HEK293T (cell line): ENCODE measurements around the gene CNIH1.
A peak's percentile ranks its signal among the peaks of the same experiment; 100 is the strongest.

Experiments used
- CTCF ChIA-PET: fragments of 350-600 bp; formaldehyde crosslinking; extraction: SDS; loops from one replicate; lab custom pipeline; 2021; ENCODE audit warnings: antibody characterized with exemption, inconsistent platforms; lab: Yijun Ruan, JAX
- POLR2A ChIA-PET: fragments of 350-600 bp; formaldehyde crosslinking; extraction: SDS; loops from one replicate; lab custom pipeline; 2020; ENCODE audit warnings: antibody characterized with exemption, inconsistent platforms; lab: Yijun Ruan, JAX
- DNase-seq: peaks from one replicate; pipeline ENCODE4 v3.0.0; 2012; ENCODE audit warnings: mixed read lengths; ENCODE audit errors: extremely low spot score
- ARNT ChIP-seq: fragments of 450-650 bp; IDR thresholded peaks from 2 replicates; pipeline ENCODE4 v1.6.1; 2017; ENCODE audit warnings: mild to moderate bottlenecking
- BHLHE40 ChIP-seq: fragments of 450-650 bp; IDR thresholded peaks from 2 replicates; pipeline ENCODE4 v1.6.1; 2016; ENCODE audit warnings: mild to moderate bottlenecking, moderate library complexity, borderline replicate concordance
- CTBP1 ChIP-seq: fragments of 450-650 bp; IDR thresholded peaks from 2 replicates; pipeline ENCODE4 v1.6.1; 2016; ENCODE audit warnings: borderline replicate concordance
- ELF4 ChIP-seq: fragments of 450-650 bp; IDR thresholded peaks from 2 replicates; pipeline ENCODE4 v1.6.1; 2017; ENCODE audit warnings: antibody characterized with exemption
- FOXA1 ChIP-seq: fragments of 450-650 bp; IDR thresholded peaks from 2 replicates; pipeline ENCODE4 v1.6.1; 2016; ENCODE audit warnings: mild to moderate bottlenecking
- FOXK2 ChIP-seq: fragments of 450-650 bp; IDR thresholded peaks from 2 replicates; pipeline ENCODE4 v1.6.1; 2016; ENCODE audit warnings: mild to moderate bottlenecking
- FOXM1 ChIP-seq: fragments of 450-650 bp; IDR thresholded peaks from 2 replicates; pipeline ENCODE4 v1.6.1; 2017; ENCODE audit warnings: mild to moderate bottlenecking, borderline replicate concordance
- HDGF ChIP-seq: fragments of 450-650 bp; IDR thresholded peaks from 2 replicates; pipeline ENCODE4 v1.6.1; 2017; ENCODE audit warnings: antibody characterized with exemption, borderline replicate concordance
- L3MBTL2 ChIP-seq: fragments of 450-650 bp; conservative IDR thresholded peaks from 2 replicates; pipeline ENCODE4 v1.6.1; 2016; ENCODE audit warnings: mild to moderate bottlenecking
- LEF1 ChIP-seq: fragments of 450-650 bp; IDR thresholded peaks from 2 replicates; pipeline ENCODE4 v1.6.1; 2017; ENCODE audit warnings: mild to moderate bottlenecking, borderline replicate concordance
- NFRKB ChIP-seq: fragments of 450-650 bp; IDR thresholded peaks from 2 replicates; pipeline ENCODE4 v1.6.1; 2016; ENCODE audit warnings: mild to moderate bottlenecking, moderate library complexity
- PKNOX1 ChIP-seq: fragments of 450-650 bp; IDR thresholded peaks from 2 replicates; pipeline ENCODE4 v1.6.1; 2016
- SP1 ChIP-seq: fragments of 450-650 bp; IDR thresholded peaks from 2 replicates; pipeline ENCODE4 v1.6.1; 2017
- SUZ12 ChIP-seq: fragments of 450-650 bp; IDR thresholded peaks from 2 replicates; pipeline ENCODE4 v1.6.1; 2016; ENCODE audit warnings: mild to moderate bottlenecking
- TARDBP ChIP-seq: fragments of 450-650 bp; IDR thresholded peaks from 2 replicates; pipeline ENCODE4 v1.6.1; 2016
- ZNF384 ChIP-seq: fragments of 450-650 bp; IDR thresholded peaks from 2 replicates; pipeline ENCODE4 v1.6.1; 2016

Gene CNIH1

DNA sequence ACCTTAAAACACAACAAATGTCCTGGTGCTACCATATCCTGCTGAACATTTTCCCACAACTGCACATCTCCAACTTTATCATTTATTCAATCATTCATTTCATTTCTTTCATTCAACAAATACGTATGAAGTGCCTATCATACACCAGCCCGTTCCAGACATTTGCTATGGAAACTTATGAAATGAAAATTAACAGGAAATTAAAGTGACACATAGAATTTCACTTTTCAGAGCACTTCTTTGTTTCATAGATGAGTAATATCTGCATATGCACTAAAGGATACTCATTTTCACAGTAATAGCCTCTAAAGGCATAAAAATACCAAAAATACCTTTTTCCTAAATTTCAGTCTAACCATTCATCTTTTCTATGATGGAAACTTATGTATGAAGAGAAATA, 12.6 kb downstream of the CNIH1 start:
- DNase-seq: no peak
- no peak for TF ChIP-seq PKNOX1
- no peak for TF ChIP-seq ZNF384
- no peak for TF ChIP-seq CTBP1
- no peak for TF ChIP-seq HDGF
- no peak for TF ChIP-seq NFRKB
- no peak for TF ChIP-seq ARNT
- no peak for TF ChIP-seq FOXA1
- no peak for TF ChIP-seq ELF4
- TF ChIP-seq SUZ12: no peak
- ChIA-PET CTCF (no interaction called here), POLR2A (interaction anchor here (1.2 kb wide), 1 partner anchor 61 kb away, joined by 5 read pairs; no protein-coding TSS in a partner anchor)

DNA sequence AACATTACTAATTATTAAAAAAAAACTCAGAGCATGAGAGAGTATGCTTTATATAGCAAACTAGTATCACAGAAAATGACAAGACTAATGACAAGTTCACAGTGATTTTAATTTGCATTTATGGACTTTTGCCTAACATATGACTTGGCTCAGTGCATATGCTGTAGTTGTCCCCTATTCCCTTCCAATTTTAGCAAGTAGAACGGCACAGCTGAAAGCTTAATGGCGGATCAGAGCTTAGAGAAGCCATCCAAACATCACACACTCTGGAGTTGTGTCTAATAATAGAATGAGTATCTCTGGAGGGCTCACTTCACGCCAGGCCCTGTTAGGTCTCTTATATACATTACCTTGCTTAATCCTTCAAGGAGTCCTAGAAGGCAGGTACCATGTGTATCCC, 13.3 kb downstream of the CNIH1 start:
- DNase-seq: no peak
- TF ChIP-seq PKNOX1: no peak
- no peak for TF ChIP-seq CTBP1
- no peak for TF ChIP-seq FOXA1
- TF ChIP-seq SP1: no peak
- TF ChIP-seq SUZ12: no peak
- TF ChIP-seq L3MBTL2: no peak
- no peak for TF ChIP-seq LEF1
- no peak for TF ChIP-seq ZNF384
- no peak for TF ChIP-seq HDGF
- TF ChIP-seq NFRKB: no peak
- no peak for TF ChIP-seq FOXK2
- TF ChIP-seq ELF4: no peak
- no peak for TF ChIP-seq FOXM1
- TF ChIP-seq ARNT: no peak
- no peak for TF ChIP-seq BHLHE40
- TF ChIP-seq TARDBP: no peak
- POLR2A ChIA-PET: no interaction called here
- CTCF ChIA-PET: interaction anchor here (1.1 kb wide), 1 partner anchor 61 kb away, joined by 3 read pairs; no protein-coding TSS in a partner anchor

- no peak for TF ChIP-seq CTBP1
- no peak for TF ChIP-seq LEF1
- peak; percentile 57; the same call in 1 of the 2 replicates for TF ChIP-seq PKNOX1
- CTCF ChIA-PET: no interaction called here
- POLR2A ChIA-PET: no interaction called here
- DNase-seq: no peak
Measured at GRCh38 chr14:54425537-54426274, 15.5 kb downstream of the CNIH1 start.

DNA sequence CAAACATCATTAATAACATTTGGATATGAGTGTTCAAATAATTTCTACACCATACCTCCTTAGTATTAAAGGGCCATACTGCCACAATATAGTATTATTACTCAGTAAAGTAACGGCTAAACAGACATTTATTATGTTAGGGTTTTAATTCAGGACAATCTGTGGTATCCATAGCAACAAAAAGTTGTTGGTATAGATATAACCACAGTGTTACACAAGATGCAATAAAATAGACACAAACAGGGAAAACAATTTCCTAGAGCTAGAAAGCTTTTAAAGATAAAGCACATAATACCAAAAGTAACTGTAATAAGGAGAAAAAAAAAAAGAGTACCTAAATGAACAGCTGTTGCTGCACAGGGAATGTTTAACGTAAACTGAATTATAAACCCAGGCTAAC, 16.1 kb downstream of the CNIH1 start:
- POLR2A ChIA-PET: interaction anchor here (1.7 kb wide), 1 partner anchor 58 kb away, joined by 5 read pairs; no protein-coding TSS in a partner anchor
- no peak for TF ChIP-seq FOXM1
- TF ChIP-seq ELF4: no peak
- TF ChIP-seq HDGF: no peak
- TF ChIP-seq LEF1: no peak
- no peak for TF ChIP-seq PKNOX1
- TF ChIP-seq NFRKB: no peak
- no peak for TF ChIP-seq FOXK2
- TF ChIP-seq SP1: no peak
- no peak for TF ChIP-seq FOXA1
- TF ChIP-seq ZNF384: no peak
- TF ChIP-seq TARDBP: no peak
- no peak for TF ChIP-seq ARNT
- DNase-seq: no peak
- CTCF ChIA-PET: no interaction called here

DNA sequence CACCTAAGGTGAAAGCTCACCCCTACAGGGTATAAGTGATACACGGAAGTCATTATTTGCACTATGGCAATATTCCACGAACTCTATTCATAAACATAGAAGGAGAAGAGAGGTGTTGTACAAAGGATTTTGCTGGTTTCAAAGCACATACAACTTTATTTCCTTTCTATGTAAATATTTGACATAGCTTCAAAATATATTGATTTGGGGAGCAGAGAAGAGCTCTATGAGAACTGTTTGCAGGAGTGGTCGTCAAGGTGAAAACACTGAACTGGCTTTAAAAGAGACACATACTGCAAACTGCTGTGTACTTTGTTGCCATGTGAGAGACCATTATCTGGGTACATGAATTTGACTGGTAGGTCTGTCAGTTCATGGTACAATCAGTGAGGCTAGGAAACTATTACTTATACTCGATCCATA, 16.7 kb downstream of the CNIH1 start:
- DNase-seq: no peak
- ChIA-PET CTCF (interaction anchor here (1.1 kb wide), 1 partner anchor 16 kb away, joined by 3 read pairs; no protein-coding TSS in a partner anchor), POLR2A (interaction anchor here (0.7 to 1.7 kb wide), 2 partner anchors 27 to 57 kb away, joined by 3 to 5 read pairs; no protein-coding TSS in a partner anchor)
- no peak for TF ChIP-seq L3MBTL2
- TF ChIP-seq BHLHE40: no peak
- TF ChIP-seq ZNF384: no peak
- no peak for TF ChIP-seq NFRKB
- TF ChIP-seq PKNOX1: no peak
- TF ChIP-seq ELF4: no peak
- TF ChIP-seq TARDBP: no peak
- no peak for TF ChIP-seq FOXA1
- no peak for TF ChIP-seq FOXK2
- no peak for TF ChIP-seq LEF1
- TF ChIP-seq SP1: no peak
- TF ChIP-seq HDGF: no peak
